GM19463 (cell line): Measurements from ENCODE around the gene ARID5A.
"Not testable (repeated sequence)": the region's sequence is repeated elsewhere in the genome, so short reads cannot be mapped to it uniquely, and the experiment has no call there.

ENCODE experiments used
- ATAC-seq: cut with Tn5 transposase; IDR thresholded peaks from one replicate; pipeline ENCODE4 v1.9.1; 2021; ENCODE audit warnings: mild to moderate bottlenecking, moderate library complexity; ENCODE audit not compliant: unreplicated experiment

ARID5A gene

GRCh38 chr2:96554293-96555145 is 18.0 kb downstream of the ARID5A start:
- peak; percentile 55 for ATAC-seq

GRCh38 chr2:96555146-96555610 is 18.6 kb downstream of the ARID5A start:
- no peak for ATAC-seq

GRCh38 chr2:96556441-96557330 is 20.1 kb downstream of the ARID5A start:
- ATAC-seq: no peak

GRCh38 chr2:96557421-96557820 is 20.9 kb downstream of the ARID5A start:
- ATAC-seq: not testable (repeated sequence)

- ATAC-seq: no peak
Measured at GRCh38 chr2:96558061-96558460, 21.5 kb downstream of the ARID5A start.

- ATAC-seq: no peak
Measured at GRCh38 chr2:96558485-96558884, 21.9 kb downstream of the ARID5A start.

- ATAC-seq: no peak
Measured at GRCh38 chr2:96564026-96564425, 27.5 kb downstream of the ARID5A start.

GRCh38 chr2:96564563-96564962 is 28.0 kb downstream of the ARID5A start:
- ATAC-seq: no peak

- no peak for ATAC-seq
Measured at GRCh38 chr2:96565111-96565510, 28.6 kb downstream of the ARID5A start.

GRCh38 chr2:96568094-96568493 is 31.5 kb downstream of the ARID5A start:
- ATAC-seq: no peak

- ATAC-seq: no peak
Measured at GRCh38 chr2:96574364-96574763, 37.8 kb downstream of the ARID5A start.

- ATAC-seq: no peak
Measured at GRCh38 chr2:96575785-96576456, 39.4 kb downstream of the ARID5A start.

GRCh38 chr2:96577501-96577900 is 40.9 kb downstream of the ARID5A start:
- no peak for ATAC-seq

GRCh38 chr2:96578731-96579130 is 42.2 kb downstream of the ARID5A start:
- ATAC-seq: no peak

- ATAC-seq: no peak
Measured at GRCh38 chr2:96579422-96579821, 42.9 kb downstream of the ARID5A start.

- ATAC-seq: no peak
Measured at GRCh38 chr2:96580771-96581170, 44.2 kb downstream of the ARID5A start.

- no peak for ATAC-seq
Measured at GRCh38 chr2:96584017-96584416, 47.5 kb downstream of the ARID5A start.

GRCh38 chr2:96587843-96588242 is 51.3 kb downstream of the ARID5A start:
- no peak for ATAC-seq

- ATAC-seq: no peak
Measured at GRCh38 chr2:96591054-96591453, 54.5 kb downstream of the ARID5A start.

- no peak for ATAC-seq
Measured at GRCh38 chr2:96591494-96591893, 54.9 kb downstream of the ARID5A start.

- no peak for ATAC-seq
Measured at GRCh38 chr2:96594282-96594681, 57.7 kb downstream of the ARID5A start.
